IMR-90 (cell line): ENCODE results near the gene MFAP2. TPM values are rescaled to one million over a fixed set of nuclear protein-coding genes. Genes with fewer than 3 reads are reported as not detected.

ENCODE experiments used
- ATAC-seq: fragments of 200-7000 bp; cut with Tn5 transposase; 2 replicates; pipeline ENCODE4 v1.9.1; 2020; ENCODE audit warnings: low read depth, mild to moderate bottlenecking, moderate library complexity
- BruUV-seq: library from RNA; stranded (reverse); fragments of 400-500 nt; replicated peaks from 2 replicates; lab custom pipeline; 2021; lab: Mats Ljungman, UMichigan
- CTCF ChIA-PET: fragments of 300-600 bp; formaldehyde crosslinking; extraction: SDS; loops from one replicate; lab custom pipeline; 2021; ENCODE audit warnings: antibody characterized with exemption; lab: Yijun Ruan, JAX
- POLR2A ChIA-PET: fragments of 300-600 bp; sonication (Branson Sonifier 250); formaldehyde crosslinking; loops from one replicate; lab custom pipeline; 2022; ENCODE audit warnings: antibody characterized with exemption; ENCODE audit not compliant: unreplicated experiment; lab: Charles Lee
- DNase-seq: peaks from one replicate; pipeline ENCODE4 v3.0.0; 2013
- H2AFZ ChIP-seq: replicated peaks from 2 replicates; pipeline ENCODE3; 2013; ENCODE audit warnings: low read length, mild to moderate bottlenecking; ENCODE audit not compliant: poor library complexity
- H2AK5ac ChIP-seq: 2 replicates; pipeline ENCODE4 v1.6.1; 2013; ENCODE audit warnings: low read depth, low read length, inconsistent platforms
- H2AK9ac ChIP-seq: replicated peaks from 2 replicates; pipeline ENCODE3; 2013; ENCODE audit warnings: mild to moderate bottlenecking, low read depth, low read length, moderate library complexity; ENCODE audit not compliant: poor library complexity
- H2BK120ac ChIP-seq: 2 replicates; pipeline ENCODE4 v1.6.1; 2013; ENCODE audit warnings: low read depth, low read length, inconsistent platforms
- H2BK15ac ChIP-seq: 3 replicates; pipeline ENCODE4 v1.6.1; 2013; ENCODE audit warnings: low read depth, low read length, inconsistent platforms
- H2BK20ac ChIP-seq: 2 replicates; pipeline ENCODE4 v1.6.1; 2013; ENCODE audit warnings: low read depth, mild to moderate bottlenecking, inconsistent platforms, low read length, moderate library complexity
- H2BK5ac ChIP-seq: 2 replicates; pipeline ENCODE4 v1.6.1; 2013; ENCODE audit warnings: mild to moderate bottlenecking, low read depth, low read length, inconsistent platforms; ENCODE audit not compliant: poor library complexity, severe bottlenecking
- H3K14ac ChIP-seq: replicated peaks from 2 replicates; pipeline ENCODE4 v1.6.1; 2013; ENCODE audit warnings: low read depth, low read length, inconsistent platforms
- H3K18ac ChIP-seq: 2 replicates; pipeline ENCODE4 v1.6.1; 2013; ENCODE audit warnings: low read depth, low read length, control low read depth
- H3K23ac ChIP-seq: 2 replicates; pipeline ENCODE4 v1.6.1; 2013; ENCODE audit warnings: low read depth, low read length, inconsistent platforms
- H3K27ac ChIP-seq: 2 replicates; pipeline ENCODE4 v1.5.1; 2013; ENCODE audit warnings: mild to moderate bottlenecking, control low read depth, low read length; ENCODE audit not compliant: insufficient read depth
- H3K27me3 ChIP-seq: 2 replicates; pipeline ENCODE4 v1.6.1; 2013; ENCODE audit warnings: low read length; ENCODE audit not compliant: control insufficient read depth, insufficient read depth
- H3K36me3 ChIP-seq: 2 replicates; pipeline ENCODE4 v1.6.1; 2013; ENCODE audit warnings: low read length, mixed read lengths; ENCODE audit not compliant: control insufficient read depth, insufficient read depth
- H3K4ac ChIP-seq: 2 replicates; pipeline ENCODE4 v1.6.1; 2013; ENCODE audit warnings: low read depth, low read length, inconsistent platforms
- H3K4me1 ChIP-seq: 2 replicates; pipeline ENCODE4 v1.6.1; 2013; ENCODE audit warnings: low read length, mixed read lengths; ENCODE audit not compliant: control insufficient read depth, insufficient read depth
- H3K4me2 ChIP-seq: 2 replicates; pipeline ENCODE4 v1.6.1; 2013; ENCODE audit warnings: low read depth, mild to moderate bottlenecking, control low read depth, low read length, moderate library complexity
- H3K4me3 ChIP-seq: 2 replicates; pipeline ENCODE4 v1.5.1; 2013; ENCODE audit warnings: low read depth, mild to moderate bottlenecking, control low read depth, low read length, moderate library complexity; ENCODE audit not compliant: insufficient read depth
- H3K56ac ChIP-seq: 2 replicates; pipeline ENCODE4 v1.6.1; 2013; ENCODE audit warnings: low read length, inconsistent platforms; ENCODE audit not compliant: insufficient read depth; ENCODE audit errors: extremely low read depth
- H3K79me1 ChIP-seq, 2 experiments: 2 replicates each; pipeline ENCODE4 v1.6.1; 2013; ENCODE audit warnings: low read length in 2 of 2, inconsistent platforms in 1 of 2, low read depth in 1 of 2
- H3K9ac ChIP-seq: 2 replicates; pipeline ENCODE4 v1.6.1; 2013; ENCODE audit warnings: low read depth, low read length, control low read depth
- H3K9me1 ChIP-seq: 2 replicates; pipeline ENCODE4 v1.6.1; 2013; ENCODE audit warnings: low read length, inconsistent platforms; ENCODE audit not compliant: insufficient read depth
- H3K9me3 ChIP-seq: 2 replicates; pipeline ENCODE4 v1.6.1; 2013; ENCODE audit warnings: low read length; ENCODE audit not compliant: control insufficient read depth, insufficient read depth
- H4K20me1 ChIP-seq: 2 replicates; pipeline ENCODE4 v1.6.1; 2013; ENCODE audit warnings: low read length, inconsistent platforms; ENCODE audit not compliant: insufficient read depth
- H4K5ac ChIP-seq: 2 replicates; pipeline ENCODE4 v1.6.1; 2013; ENCODE audit warnings: mild to moderate bottlenecking, low read depth, low read length, control low read depth
- H4K8ac ChIP-seq, 2 experiments: 2 replicates each; pipeline ENCODE4 v1.6.1; 2013; ENCODE audit warnings: low read depth in 2 of 2, low read length in 2 of 2, control low read depth in 1 of 2, inconsistent platforms in 1 of 2
- H4K91ac ChIP-seq: 2 replicates; pipeline ENCODE4 v1.6.1; 2013; ENCODE audit warnings: low read depth, low read length, inconsistent platforms; ENCODE audit not compliant: insufficient read depth
- BHLHE40 ChIP-seq: fragments of 150-350 bp; IDR thresholded peaks from 2 replicates; pipeline ENCODE4 v1.6.1; 2016; ENCODE audit warnings: mild to moderate bottlenecking, low read depth, low read length
- CEBPB ChIP-seq: IDR thresholded peaks from 2 replicates; pipeline ENCODE4 v1.6.1; 2012; ENCODE audit warnings: low read depth, low read length, improper control_type of control experiment
- CHD1 ChIP-seq: IDR thresholded peaks from 2 replicates; pipeline ENCODE4 v1.6.1; 2012; ENCODE audit warnings: low read depth, low read length, improper control_type of control experiment
- MAFK ChIP-seq: IDR thresholded peaks from 2 replicates; pipeline ENCODE4 v1.6.1; 2012; ENCODE audit warnings: low read depth, low read length, improper control_type of control experiment
- MAZ ChIP-seq: IDR thresholded peaks from 2 replicates; pipeline ENCODE4 v1.6.1; 2012; ENCODE audit warnings: low read depth, mild to moderate bottlenecking, low read length, improper control_type of control experiment, moderate library complexity, borderline replicate concordance
- MXI1 ChIP-seq: IDR thresholded peaks from 2 replicates; pipeline ENCODE4 v1.6.1; 2012; ENCODE audit warnings: low read depth, mild to moderate bottlenecking, low read length, moderate library complexity, borderline replicate concordance
- NFE2L2 ChIP-seq: fragments of 150-350 bp; IDR thresholded peaks from 2 replicates; pipeline ENCODE4 v1.6.1; 2016; ENCODE audit warnings: low read depth, mild to moderate bottlenecking, low read length
- POLR2A ChIP-seq: IDR thresholded peaks from 2 replicates; pipeline ENCODE4 v1.6.1; 2012; ENCODE audit warnings: mild to moderate bottlenecking, low read depth, low read length
- RAD21 ChIP-seq: IDR thresholded peaks from 2 replicates; pipeline ENCODE4 v1.6.1; 2012; ENCODE audit warnings: low read length, improper control_type of control experiment
- RCOR1 ChIP-seq: IDR thresholded peaks from 2 replicates; pipeline ENCODE4 v1.6.1; 2012; ENCODE audit warnings: mild to moderate bottlenecking, low read length, improper control_type of control experiment; ENCODE audit not compliant: insufficient replicate concordance
- SMC3 ChIP-seq: fragments of 150-350 bp; IDR thresholded peaks from 2 replicates; pipeline ENCODE4 v1.6.1; 2016; ENCODE audit warnings: low read depth, mild to moderate bottlenecking, antibody characterized with exemption, low read length, moderate library complexity
- WGBS, 2 experiments: methylation state at CpG; one replicate each; pipeline versions ENCODE4 v1.1.5 to v1.1.7; 2013; ENCODE audit warnings: missing lambda C conversion rate in 2 of 2; ENCODE audit not compliant: insufficient read length in 1 of 2; ENCODE audit errors: extremely low coverage in 2 of 2; 5-methylcytosine and 5-hydroxymethylcytosine counted together
- dilution Hi-C: fragments of 300-500 bp; cut with HindIII; formaldehyde crosslinking; loops from one replicate; pipeline ENCODE4 v1.14.3; 2018; ENCODE audit warnings: low sequenced_read_pairs; ENCODE audit not compliant: unreplicated experiment
- in situ Hi-C: fragments of 300-500 bp; cut with MboI; formaldehyde crosslinking; loops from 3 replicates; pipeline ENCODE4 v1.14.3; 2019; ENCODE audit warnings: low sequenced_read_pairs, inconsistent platforms, mixed read lengths
- intact Hi-C: fragments of 100-400 bp; cut with micrococcal nuclease; formaldehyde crosslinking; loops from 2 replicates; pipeline ENCODE4 v1.10.0; 2022
- polyA plus RNA-seq, 3 experiments: library from polyadenylated mRNA; depleted of rRNA; stranded (reverse); fragments of >200 nt; gene quantifications; 2 replicates each; pipeline ENCODE4 v1.2.3, GENCODE V29; 2012; ENCODE audit warnings: low replicate concordance in 1 of 3
- total RNA-seq: library from RNA; depleted of rRNA; stranded (reverse); fragments of >200 nt; gene quantifications from 2 replicates; pipeline ENCODE4 v1.2.3, GENCODE V29; 2012
- TF ChIP-seq, protein P1 (sequence below): conservative IDR thresholded peaks from 2 replicates; pipeline ENCODE4 v1.5.1; 2012; ENCODE audit warnings: mild to moderate bottlenecking, low read depth, low read length, improper control_type of control experiment
- TF ChIP-seq, protein P2 (sequence below): fragments of 150-350 bp; IDR thresholded peaks from 2 replicates; pipeline ENCODE4 v1.6.1; 2016; ENCODE audit warnings: low read depth, mild to moderate bottlenecking, low read length, moderate library complexity, borderline replicate concordance
- TF ChIP-seq, protein P3 (sequence below): fragments of 150-350 bp; IDR thresholded peaks from 2 replicates; pipeline ENCODE4 v1.6.1; 2017; ENCODE audit warnings: mild to moderate bottlenecking, antibody characterized with exemption, low read length, low read depth

Gene MFAP2
- total and polyA plus RNA-seq, 2 of the 4 experiments (the other 2 are of a cell fraction) = 3.9 to 13.9 TPM

DNA sequence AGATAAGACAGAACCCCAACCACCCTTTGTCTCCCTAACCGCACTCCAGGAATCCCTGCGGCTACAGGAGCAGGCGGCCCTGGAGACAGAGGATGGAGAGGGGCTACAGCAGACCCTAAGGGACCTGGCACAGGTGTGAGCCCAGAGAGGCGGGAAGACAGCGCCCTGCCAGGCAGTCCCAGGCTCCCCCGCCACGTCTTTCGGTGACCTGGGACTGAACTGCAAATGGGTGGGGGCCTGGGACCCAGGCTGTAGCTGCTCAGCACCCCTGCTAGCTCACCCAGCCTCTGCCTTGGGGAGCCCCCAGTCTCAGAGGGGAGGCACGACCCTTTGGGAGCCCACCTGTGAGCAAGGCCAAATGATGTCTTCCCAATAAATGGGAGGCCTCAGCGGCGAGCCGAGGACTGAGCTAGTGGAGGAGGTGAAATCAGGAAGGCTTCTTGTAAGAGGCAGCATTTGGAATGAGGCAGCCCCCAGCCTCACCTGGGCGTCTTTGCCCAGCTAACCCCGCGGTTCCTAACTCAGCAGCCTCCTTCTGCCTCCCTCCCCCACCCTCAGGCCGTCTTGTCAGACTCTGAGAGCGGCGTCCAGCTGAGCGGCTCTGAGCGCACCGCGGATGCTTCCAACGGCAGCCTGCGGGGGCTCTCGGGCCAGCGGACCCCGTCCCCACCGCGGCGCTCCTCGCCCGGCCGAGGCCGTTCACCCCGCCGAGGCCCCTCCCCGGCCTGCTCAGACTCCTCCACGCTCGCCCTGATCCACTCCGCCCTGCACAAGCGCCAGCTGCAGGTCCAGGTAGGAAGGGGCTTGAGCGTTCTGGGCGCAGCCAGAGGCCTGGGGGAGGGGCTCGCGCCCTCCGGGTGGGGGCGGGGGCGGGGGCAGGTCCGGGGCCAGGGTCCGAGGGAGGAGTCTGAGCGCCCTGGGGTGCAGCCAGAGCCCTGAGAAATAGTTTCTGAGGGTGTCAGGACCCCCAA lies 41.8 kb downstream of the MFAP2 start:
- peaks cover 4% of the 10 kb centered on the region; the same call in 1 of the 2 replicates for H4K20me1 ChIP-seq
- H4K8ac ChIP-seq = no peak overlapping the region
- dilution Hi-C loops (no loop called here), in situ Hi-C loops (no loop called here), intact Hi-C loops (no loop called here)
- H3K9ac ChIP-seq = no peak overlapping the region
- H2BK5ac ChIP-seq = no peak overlapping the region
- no peak overlapping the region for H2AK5ac ChIP-seq
- H3K36me3 ChIP-seq = peaks cover 8% of the 10 kb centered on the region
- DNase-seq (no peak), ATAC-seq (peak; percentile 32; the same call in 1 of the 2 replicates)
- no peak overlapping the region for H2BK20ac ChIP-seq
- POLR2A ChIA-PET = no interaction called here
- no peak overlapping the region for H3K14ac ChIP-seq
- no peak overlapping the region for H3K23ac ChIP-seq
- CTCF ChIA-PET = interaction anchor here (1.0 kb wide), 1 partner anchor 318 kb away, joined by 3 read pairs; no protein-coding TSS in a partner anchor
- no peak overlapping the region for H3K4me2 ChIP-seq
- H2BK120ac ChIP-seq = no peak overlapping the region
- H3K56ac ChIP-seq = no peak overlapping the region
- no peak overlapping the region for H3K4me3 ChIP-seq
- peak overlapping the region; percentile 61 for H2AFZ ChIP-seq
- no peak overlapping the region for H3K4ac ChIP-seq
- H3K27ac ChIP-seq = no peak overlapping the region
- no peak overlapping the region for H2BK15ac ChIP-seq
- no TSS peak for BruUV-seq
- H3K9me3 ChIP-seq = no peaks in the 10 kb centered on the region
- no peaks in the 10 kb centered on the region for H3K4me1 ChIP-seq
- peaks cover 4% of the 10 kb centered on the region for H3K9me1 ChIP-seq
- no peak overlapping the region for H3K18ac ChIP-seq
- no peaks in the 10 kb centered on the region for H3K27me3 ChIP-seq
- H2AK9ac ChIP-seq = peak overlapping the region; percentile 61
- H4K5ac ChIP-seq = no peak overlapping the region
- WGBS, 2 experiments = 53% methylated on average over 40 of the region's 51 CpGs; no CpG with 5 or more reads in 1 of the 2 experiments
- H4K91ac ChIP-seq = no peak overlapping the region
- H3K79me1 ChIP-seq = no peaks in the 10 kb centered on the region
- TF ChIP-seq SMC3 (no peak), MAFK (no peak), MAZ (no peak), BHLHE40 (no peak), RAD21 (no peak), CHD1 (no peak), CEBPB (no peak), POLR2A (no peak), RCOR1 (no peak), NFE2L2 (no peak), MXI1 (no peak)
- TF ChIP-seq, protein P1, sequence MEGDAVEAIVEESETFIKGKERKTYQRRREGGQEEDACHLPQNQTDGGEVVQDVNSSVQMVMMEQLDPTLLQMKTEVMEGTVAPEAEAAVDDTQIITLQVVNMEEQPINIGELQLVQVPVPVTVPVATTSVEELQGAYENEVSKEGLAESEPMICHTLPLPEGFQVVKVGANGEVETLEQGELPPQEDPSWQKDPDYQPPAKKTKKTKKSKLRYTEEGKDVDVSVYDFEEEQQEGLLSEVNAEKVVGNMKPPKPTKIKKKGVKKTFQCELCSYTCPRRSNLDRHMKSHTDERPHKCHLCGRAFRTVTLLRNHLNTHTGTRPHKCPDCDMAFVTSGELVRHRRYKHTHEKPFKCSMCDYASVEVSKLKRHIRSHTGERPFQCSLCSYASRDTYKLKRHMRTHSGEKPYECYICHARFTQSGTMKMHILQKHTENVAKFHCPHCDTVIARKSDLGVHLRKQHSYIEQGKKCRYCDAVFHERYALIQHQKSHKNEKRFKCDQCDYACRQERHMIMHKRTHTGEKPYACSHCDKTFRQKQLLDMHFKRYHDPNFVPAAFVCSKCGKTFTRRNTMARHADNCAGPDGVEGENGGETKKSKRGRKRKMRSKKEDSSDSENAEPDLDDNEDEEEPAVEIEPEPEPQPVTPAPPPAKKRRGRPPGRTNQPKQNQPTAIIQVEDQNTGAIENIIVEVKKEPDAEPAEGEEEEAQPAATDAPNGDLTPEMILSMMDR = no peak
- TF ChIP-seq, protein P2, sequence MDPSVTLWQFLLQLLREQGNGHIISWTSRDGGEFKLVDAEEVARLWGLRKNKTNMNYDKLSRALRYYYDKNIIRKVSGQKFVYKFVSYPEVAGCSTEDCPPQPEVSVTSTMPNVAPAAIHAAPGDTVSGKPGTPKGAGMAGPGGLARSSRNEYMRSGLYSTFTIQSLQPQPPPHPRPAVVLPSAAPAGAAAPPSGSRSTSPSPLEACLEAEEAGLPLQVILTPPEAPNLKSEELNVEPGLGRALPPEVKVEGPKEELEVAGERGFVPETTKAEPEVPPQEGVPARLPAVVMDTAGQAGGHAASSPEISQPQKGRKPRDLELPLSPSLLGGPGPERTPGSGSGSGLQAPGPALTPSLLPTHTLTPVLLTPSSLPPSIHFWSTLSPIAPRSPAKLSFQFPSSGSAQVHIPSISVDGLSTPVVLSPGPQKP = no peak
- TF ChIP-seq, protein P3, sequence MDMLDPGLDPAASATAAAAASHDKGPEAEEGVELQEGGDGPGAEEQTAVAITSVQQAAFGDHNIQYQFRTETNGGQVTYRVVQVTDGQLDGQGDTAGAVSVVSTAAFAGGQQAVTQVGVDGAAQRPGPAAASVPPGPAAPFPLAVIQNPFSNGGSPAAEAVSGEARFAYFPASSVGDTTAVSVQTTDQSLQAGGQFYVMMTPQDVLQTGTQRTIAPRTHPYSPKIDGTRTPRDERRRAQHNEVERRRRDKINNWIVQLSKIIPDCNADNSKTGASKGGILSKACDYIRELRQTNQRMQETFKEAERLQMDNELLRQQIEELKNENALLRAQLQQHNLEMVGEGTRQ = no peak
